Transverse colon (tissue), 4 donors: Measurements from ENCODE around the gene HK2. TPM values are rescaled to one million over a fixed set of nuclear protein-coding genes. Genes with fewer than 3 reads are reported as not detected.
A peak's percentile ranks its signal among the peaks of the same experiment; 100 is the strongest.
"Not testable (repeated sequence)": the region's sequence is repeated elsewhere in the genome, so short reads cannot be mapped to it uniquely, and the experiment has no call there.

ENCODE experiments used
- DNase-seq: peaks from one replicate; pipeline ENCODE4 v3.0.0-alpha.2; 2019
- H3K27ac ChIP-seq, 4 donors: fragments of 200-600 bp; sonication (generic); 2 replicates each; pipeline ENCODE4 v1.5.1; 2016 to 2018; ENCODE audit warnings: inconsistent platforms in 4 of 4
- H3K27me3 ChIP-seq: fragments of 200-600 bp; sonication (generic); 2 replicates; pipeline ENCODE4 v1.5.1; 2017; ENCODE audit warnings: inconsistent platforms
- H3K36me3 ChIP-seq, 4 donors: fragments of 200-600 bp; sonication (generic); 2 replicates each; pipeline ENCODE4 v1.5.1; 2017 to 2019; ENCODE audit warnings: inconsistent platforms in 4 of 4
- H3K4me1 ChIP-seq, 4 donors: fragments of 200-600 bp; sonication (generic); 2 replicates each; pipeline ENCODE4 v1.5.1; 2017 to 2020; ENCODE audit warnings: inconsistent platforms in 4 of 4
- H3K4me3 ChIP-seq, 4 donors: fragments of 200-600 bp; sonication (generic); 1 replicate in 1 of 4; 2 replicates in 3 of 4; pipeline versions ENCODE4 v1.5.1 to v1.6.1; 2017 to 2019; ENCODE audit warnings: inconsistent platforms in 4 of 4
- H3K9me3 ChIP-seq, 2 donors: fragments of 200-600 bp; sonication (generic); 2 replicates each; pipeline ENCODE4 v1.5.1; 2017 to 2019; ENCODE audit warnings: inconsistent platforms in 2 of 2
- EP300 ChIP-seq: sonication (generic); formaldehyde crosslinking; IDR thresholded peaks from one replicate; pipeline ENCODE4 v1.6.1; 2017; ENCODE audit warnings: antibody characterized with exemption, low read depth
- POLR2A ChIP-seq: fragments of 450-650 bp; IDR thresholded peaks from one replicate; pipeline ENCODE4 v1.6.1; 2016; ENCODE audit warnings: antibody characterized with exemption, mild to moderate bottlenecking, moderate library complexity
- POLR2AphosphoS5 ChIP-seq, 3 donors: sonication (generic); formaldehyde crosslinking; IDR thresholded peaks; one replicate each; pipeline ENCODE4 v1.6.1; 2016; ENCODE audit warnings: antibody characterized with exemption in 3 of 3
- WGBS, 2 donors: methylation state at CpG; one replicate each; pipeline ENCODE4 v1.1.5; 2018; ENCODE audit warnings: low coverage in 1 of 2; 5-methylcytosine and 5-hydroxymethylcytosine counted together
- in situ Hi-C, 4 donors: fragments of 200-750 bp; cut with MboI; loops; one replicate each; pipeline versions ENCODE4 v1.15.0 to v1.15.1; 2017; ENCODE audit warnings: low sequenced_read_pairs in 3 of 4, low pct_ligation_motif_present in 1 of 4, low pct_unique_long_range_greater_than_20kb in 1 of 4
- intact Hi-C: fragments of 100-400 bp; cut with DNase I; formaldehyde crosslinking; loops from one replicate; pipeline ENCODE4 v1.15.1; 2023; ENCODE audit warnings: low total_unique reads
- total RNA-seq, 4 donors: library from RNA; depleted of rRNA; stranded (reverse); fragments of >200 nt; gene quantifications; one replicate each; pipeline ENCODE4 v1.1.0, GENCODE V29; 2016
- TF ChIP-seq, protein P1 (sequence below), 5 experiments: fragments of 200-600 bp in 3 of 5; fragments of 450-650 bp in 2 of 5; sonication (generic) in 3 of 5; IDR thresholded peaks; 1 replicate in 2 of 5; 2 replicates in 3 of 5; pipeline ENCODE4 v1.5.1; 2016 to 2017; ENCODE audit warnings: antibody characterized with exemption in 5 of 5, inconsistent platforms in 3 of 5, mild to moderate bottlenecking in 2 of 5, moderate library complexity in 1 of 5

The HK2 gene
- total RNA-seq, 4 donors from 2014 or later = 104 to 175 (median 131) TPM

DNA sequence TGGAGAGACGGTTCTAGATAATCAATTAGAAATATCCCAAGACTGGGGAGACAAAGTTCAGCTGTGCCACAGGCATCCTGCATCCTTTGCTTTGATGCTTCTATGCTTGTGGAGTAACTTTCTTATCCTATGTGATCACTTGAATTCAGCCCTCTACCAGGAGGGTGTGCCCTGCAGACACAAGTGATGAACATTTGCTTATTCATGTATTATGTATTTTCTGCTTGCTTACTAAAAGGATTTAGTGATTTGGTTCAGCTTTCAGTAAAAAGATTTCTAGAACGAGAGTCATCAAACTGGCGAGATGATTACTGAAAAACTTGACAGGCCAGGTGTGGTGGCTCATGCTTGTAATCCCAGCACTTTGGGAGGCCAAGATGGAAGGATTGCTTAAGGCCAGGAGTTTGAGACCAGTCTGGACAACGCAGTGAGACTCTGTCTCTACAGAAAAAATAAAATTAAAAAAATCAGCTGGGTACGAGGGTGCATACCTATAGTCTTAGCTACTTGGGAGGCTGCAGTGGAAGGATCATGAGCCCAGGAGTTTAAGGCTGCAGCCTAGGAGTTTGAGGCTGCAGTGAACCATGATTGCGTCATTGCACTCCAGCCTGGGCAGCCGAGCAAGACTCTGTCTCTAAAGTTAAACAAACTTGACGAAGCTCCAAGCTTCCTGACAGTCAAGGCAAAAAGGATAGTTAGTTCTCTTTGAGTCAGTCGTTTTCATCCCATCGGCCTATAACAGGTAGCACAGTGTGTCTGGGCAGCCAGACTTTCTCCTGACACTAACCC, 13.3 kb downstream of the HK2 start:
- no peak overlapping the region for H3K4me3 ChIP-seq
- H3K36me3 ChIP-seq = no peaks in the 10 kb centered on the region
- WGBS, 2 donors = 76 to 80% methylated on average over 8 to 10 of the region's 10 CpGs
- in situ Hi-C loops (no loop called here), intact Hi-C loops (no loop called here)
- no peaks in the 10 kb centered on the region for H3K9me3 ChIP-seq
- peak overlapping the region in 1 of 4 donors; percentile 83 for H3K27ac ChIP-seq
- DNase-seq = no peak
- no peaks in the 10 kb centered on the region for H3K27me3 ChIP-seq
- TF ChIP-seq, protein P1, sequence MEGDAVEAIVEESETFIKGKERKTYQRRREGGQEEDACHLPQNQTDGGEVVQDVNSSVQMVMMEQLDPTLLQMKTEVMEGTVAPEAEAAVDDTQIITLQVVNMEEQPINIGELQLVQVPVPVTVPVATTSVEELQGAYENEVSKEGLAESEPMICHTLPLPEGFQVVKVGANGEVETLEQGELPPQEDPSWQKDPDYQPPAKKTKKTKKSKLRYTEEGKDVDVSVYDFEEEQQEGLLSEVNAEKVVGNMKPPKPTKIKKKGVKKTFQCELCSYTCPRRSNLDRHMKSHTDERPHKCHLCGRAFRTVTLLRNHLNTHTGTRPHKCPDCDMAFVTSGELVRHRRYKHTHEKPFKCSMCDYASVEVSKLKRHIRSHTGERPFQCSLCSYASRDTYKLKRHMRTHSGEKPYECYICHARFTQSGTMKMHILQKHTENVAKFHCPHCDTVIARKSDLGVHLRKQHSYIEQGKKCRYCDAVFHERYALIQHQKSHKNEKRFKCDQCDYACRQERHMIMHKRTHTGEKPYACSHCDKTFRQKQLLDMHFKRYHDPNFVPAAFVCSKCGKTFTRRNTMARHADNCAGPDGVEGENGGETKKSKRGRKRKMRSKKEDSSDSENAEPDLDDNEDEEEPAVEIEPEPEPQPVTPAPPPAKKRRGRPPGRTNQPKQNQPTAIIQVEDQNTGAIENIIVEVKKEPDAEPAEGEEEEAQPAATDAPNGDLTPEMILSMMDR (IDR thresholded peaks at IDR 0.05) = no peak
- H3K4me1 ChIP-seq = peaks cover 32 to 86% (median 55%) of the 10 kb centered on the region in 4 donors

DNA sequence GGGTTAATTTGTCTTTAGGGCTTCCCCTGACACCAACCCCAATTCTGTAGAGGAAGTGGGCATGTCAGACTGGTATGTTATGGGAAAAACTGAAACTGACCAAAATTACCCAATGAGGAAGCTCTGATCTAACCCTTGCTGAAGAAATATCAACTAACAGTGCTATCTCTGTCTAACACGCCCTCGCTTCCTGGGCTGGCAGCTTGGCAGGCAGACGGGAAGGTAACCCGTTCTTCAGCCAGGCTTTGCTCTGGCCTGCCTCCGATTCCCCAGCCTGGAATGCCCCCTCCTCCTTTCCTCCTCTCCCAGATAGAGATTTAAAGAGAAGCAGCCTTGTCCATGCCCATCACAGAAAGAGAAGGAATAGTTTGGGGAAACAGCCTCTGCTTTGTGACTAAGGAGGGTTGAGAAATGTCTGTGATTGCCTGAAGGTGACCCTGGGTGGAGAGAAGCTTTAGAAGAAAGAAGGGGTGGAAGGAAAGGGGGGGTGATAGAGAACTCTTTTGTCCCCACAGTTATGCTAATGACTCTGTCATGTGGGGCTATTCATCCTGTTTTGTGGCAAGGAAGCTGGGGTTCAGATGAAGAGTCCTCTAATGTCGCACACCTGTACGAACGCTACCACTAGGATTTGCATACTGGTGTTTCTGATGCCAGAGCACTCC, 15.4 kb downstream of the HK2 start:
- Histone ChIP-seq H3K4me3 (peak overlapping the region in 1 of 4 donors; percentile 19), H3K9me3 (no peaks in the 10 kb centered on the region), H3K27ac (peak overlapping the region; percentile 75 to 80 (median 78)), H3K27me3 (no peaks in the 10 kb centered on the region), H3K4me1 (peaks cover 22 to 70% (median 38%) of the 10 kb centered on the region in 4 donors), H3K36me3 (no peaks in the 10 kb centered on the region)
- in situ Hi-C loops = no loop called here
- peak; percentile 64 for DNase-seq
- intact Hi-C loops = no loop called here
- WGBS, 2 donors = 28 to 47% methylated on average over 3 to 8 of the region's 8 CpGs
- peak in 1 of 3 donors; percentile 31 for TF ChIP-seq POLR2AphosphoS5 (IDR thresholded peaks at IDR 0.05)
- no peak for TF ChIP-seq EP300
- TF ChIP-seq POLR2A = no peak
- TF ChIP-seq, protein P1 (IDR thresholded peaks at IDR 0.05) = no peak

DNA sequence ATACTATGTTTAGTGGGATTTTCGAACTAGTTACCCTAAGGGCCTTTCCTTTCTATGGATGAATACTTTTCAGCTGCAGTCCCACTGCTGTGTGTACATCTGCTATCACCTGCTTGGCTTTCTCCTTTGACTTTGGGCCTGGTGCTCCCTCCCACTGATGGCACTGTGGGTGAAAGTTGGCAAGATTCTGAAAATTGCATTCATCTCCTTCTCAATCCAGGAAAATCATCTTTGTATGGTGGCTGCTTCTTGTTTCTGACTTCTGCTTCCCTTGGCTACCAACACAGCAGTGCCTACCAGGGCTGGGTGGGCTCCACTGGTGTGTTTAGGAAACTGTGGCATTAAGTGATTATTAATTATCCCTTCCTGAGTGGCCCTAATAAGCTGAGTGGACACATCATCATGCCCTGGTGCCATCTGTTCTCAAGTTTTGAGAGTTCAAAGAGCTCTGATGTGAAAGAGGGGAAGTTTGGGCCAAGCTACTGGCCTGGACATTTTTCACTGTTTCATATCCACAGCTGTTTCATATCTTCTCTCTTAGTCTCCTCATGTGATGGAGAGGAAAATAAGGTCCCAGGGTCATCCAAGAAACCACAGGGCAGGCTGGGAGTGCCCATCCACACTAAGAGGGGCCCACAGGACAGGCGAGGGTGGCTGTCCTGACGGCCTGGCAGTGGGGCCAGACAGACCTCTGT, 16.7 kb downstream of the HK2 start:
- TF ChIP-seq, protein P1 (IDR thresholded peaks at IDR 0.05) = no peak
- TF ChIP-seq POLR2AphosphoS5 (IDR thresholded peaks at IDR 0.05) = no peak
- no peak for TF ChIP-seq POLR2A
- TF ChIP-seq EP300 = no peak
- intact Hi-C loops = no loop called here
- in situ Hi-C loops = no loop called here

DNA sequence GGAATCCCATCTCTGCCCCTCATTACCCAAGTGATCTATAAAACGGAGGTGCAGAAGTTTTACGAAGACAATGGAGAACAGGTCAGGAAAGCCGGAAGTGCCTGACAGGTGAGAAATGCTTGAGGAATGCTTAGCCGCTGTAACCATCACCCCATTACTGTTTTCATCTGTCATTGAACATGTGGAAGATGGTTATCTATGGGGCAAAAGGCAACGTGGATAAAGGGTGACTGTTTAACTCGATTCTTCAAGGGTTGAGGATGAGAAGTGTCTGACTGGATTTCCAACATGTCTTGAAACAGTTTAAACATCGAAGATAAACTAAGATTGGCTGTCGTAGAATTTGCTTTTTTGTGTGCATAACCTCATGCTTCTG, 17.3 kb downstream of the HK2 start:
- 85 to 90% methylated on average over 8 of the region's 8 CpGs for WGBS, 2 donors
- Histone ChIP-seq H3K4me1 (peaks cover 13 to 68% (median 32%) of the 10 kb centered on the region in 4 donors), H3K27me3 (no peaks in the 10 kb centered on the region), H3K4me3 (no peak overlapping the region), H3K27ac (peak overlapping the region in 1 of 4 donors; percentile 80), H3K9me3 (no peaks in the 10 kb centered on the region), H3K36me3 (no peaks in the 10 kb centered on the region)
- no peak for DNase-seq
- in situ Hi-C loops = no loop called here
- TF ChIP-seq EP300 (no peak), POLR2AphosphoS5 (IDR thresholded peaks at IDR 0.05) (no peak), POLR2A (no peak)
- TF ChIP-seq, protein P1 (IDR thresholded peaks at IDR 0.05) = no peak
- intact Hi-C loops = no loop called here

More for the DNA sequence above, 16.7 kb downstream of the HK2 start:
- DNase-seq = no peak
- H3K4me1 ChIP-seq = peaks cover 17 to 68% (median 34%) of the 10 kb centered on the region in 4 donors
- no peaks in the 10 kb centered on the region for H3K9me3 ChIP-seq
- H3K36me3 ChIP-seq = no peaks in the 10 kb centered on the region
- WGBS, 2 donors = 80 to 99% methylated on average over 1 to 3 of the region's 3 CpGs
- no peak overlapping the region for H3K4me3 ChIP-seq
- H3K27ac ChIP-seq = peak overlapping the region in 3 of 4 donors; percentile 77 to 80 (median 78)
- no peaks in the 10 kb centered on the region for H3K27me3 ChIP-seq

DNA sequence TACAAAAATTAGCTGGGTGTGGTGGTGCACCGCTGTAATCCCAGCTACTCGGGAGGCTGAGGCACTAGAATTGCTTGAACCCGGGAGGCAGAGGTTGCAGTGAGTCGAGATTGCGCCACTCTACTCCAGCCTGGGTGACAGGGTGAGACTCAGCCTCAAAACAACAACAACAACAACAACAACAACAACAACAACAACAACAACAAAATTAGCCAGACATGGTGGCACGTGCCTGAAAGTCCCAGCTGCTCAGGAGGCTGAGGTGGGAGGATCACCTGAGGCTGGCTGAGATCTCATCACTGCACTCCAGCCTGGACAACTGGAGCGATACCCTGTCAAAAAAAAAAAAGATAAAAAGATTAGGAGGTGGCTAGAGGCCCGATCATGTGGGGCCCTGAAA, 19.4 kb downstream of the HK2 start:
- H3K27ac ChIP-seq, intact Hi-C loops, H3K27me3 ChIP-seq, H3K4me3 ChIP-seq, in situ Hi-C loops, DNase-seq, H3K9me3 ChIP-seq, H3K36me3 ChIP-seq: not testable (repeated sequence)
- H3K4me1 ChIP-seq = peaks cover 7 to 58% (median 34%) of the 10 kb centered on the region in 4 donors
- WGBS, 2 donors = 97 to 100% methylated on average over 5 to 8 of the region's 8 CpGs
